ENCODE data around the gene PCDH15.

PCDH15 gene

GRCh38 chr10:54722075-54722474 lies 79.0 kb downstream of the PCDH15 start:
- no peak for DNase-seq
- intact Hi-C loops (cut with DNase I) = no loop called here

DNA sequence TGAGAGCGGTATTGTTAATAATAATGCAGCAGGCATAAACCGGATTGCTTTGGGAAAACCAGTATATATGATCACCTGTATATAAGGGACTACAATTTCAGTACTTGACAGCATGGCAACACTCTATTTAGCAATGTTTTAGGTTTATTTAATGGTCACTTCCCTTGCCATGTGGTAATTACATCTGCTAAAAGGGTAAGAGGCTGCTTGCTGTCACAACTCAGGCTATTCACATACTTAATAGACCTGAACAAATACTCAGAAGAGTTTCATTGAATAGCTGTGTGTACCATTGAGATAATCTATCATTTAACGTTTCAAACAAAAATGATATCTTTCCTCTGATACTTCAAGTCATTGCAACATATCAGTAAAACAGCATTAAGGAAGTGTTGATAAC lies 90.1 kb downstream of the PCDH15 start:
- DNase-seq = no peak
- intact Hi-C loops (cut with DNase I) = no loop called here

DNA sequence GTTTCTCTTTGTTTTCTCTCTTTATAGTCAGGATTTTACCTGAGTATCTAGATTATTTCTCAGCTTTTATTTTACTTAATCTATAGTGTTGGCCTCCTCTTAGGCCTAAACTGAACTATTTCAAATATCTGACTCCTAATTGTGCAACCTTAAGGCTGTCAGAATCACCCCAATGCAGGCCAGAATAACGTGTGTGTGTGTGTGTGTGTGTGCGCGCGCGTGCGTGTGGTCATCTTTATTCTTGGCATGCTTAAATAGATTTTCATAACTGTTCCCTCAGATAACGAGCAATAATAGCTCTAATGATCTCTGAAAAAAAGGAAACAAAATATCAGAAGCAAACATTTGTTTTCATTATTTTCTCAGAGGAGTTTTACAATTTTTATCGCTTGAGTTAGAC lies 92.4 kb downstream of the PCDH15 start:
- DNase-seq = no peak
- intact Hi-C loops (cut with DNase I) = no loop called here

- intact Hi-C loops (cut with DNase I) = no loop called here
- no peak for DNase-seq
Observed at GRCh38 chr10:54708021-54708420, 93.0 kb downstream of the PCDH15 start.

- intact Hi-C loops (cut with DNase I) = no loop called here
- DNase-seq = no peak
Observed at GRCh38 chr10:54702583-54703485, 98.2 kb downstream of the PCDH15 start.

DNA sequence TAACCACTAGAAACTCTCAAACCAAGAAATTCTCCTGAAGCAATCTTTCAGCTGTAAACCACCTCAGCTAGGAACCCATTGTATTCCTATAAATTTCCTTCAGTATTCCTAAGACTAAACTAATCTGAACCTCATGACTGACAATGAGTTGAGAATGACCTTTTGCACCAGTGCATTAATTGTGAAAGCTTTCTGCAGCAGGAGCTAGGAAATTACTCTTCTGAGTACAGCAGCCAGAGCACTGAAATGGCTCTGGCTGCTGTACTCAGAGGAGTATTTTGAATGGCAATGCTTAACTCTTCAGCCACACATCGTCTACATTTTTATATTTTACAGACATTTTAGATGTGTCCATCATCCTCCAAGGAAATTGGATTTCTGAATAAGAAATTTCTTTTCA lies 109.7 kb downstream of the PCDH15 start:
- no peak for DNase-seq
- intact Hi-C loops (cut with DNase I) = no loop called here

- no peak for DNase-seq
- intact Hi-C loops (cut with DNase I) = no loop called here
Observed at GRCh38 chr10:54682554-54682953, 118.5 kb downstream of the PCDH15 start.

- DNase-seq = no peak
- intact Hi-C loops (cut with DNase I) = no loop called here
Observed at GRCh38 chr10:54681136-54681535, 119.9 kb downstream of the PCDH15 start.

- no peak for DNase-seq
- intact Hi-C loops (cut with DNase I) = no loop called here
Observed at GRCh38 chr10:54667136-54667535, 133.9 kb downstream of the PCDH15 start.

GRCh38 chr10:54666192-54666591 lies 134.8 kb downstream of the PCDH15 start:
- no peak for DNase-seq
- intact Hi-C loops (cut with DNase I) = no loop called here

DNA sequence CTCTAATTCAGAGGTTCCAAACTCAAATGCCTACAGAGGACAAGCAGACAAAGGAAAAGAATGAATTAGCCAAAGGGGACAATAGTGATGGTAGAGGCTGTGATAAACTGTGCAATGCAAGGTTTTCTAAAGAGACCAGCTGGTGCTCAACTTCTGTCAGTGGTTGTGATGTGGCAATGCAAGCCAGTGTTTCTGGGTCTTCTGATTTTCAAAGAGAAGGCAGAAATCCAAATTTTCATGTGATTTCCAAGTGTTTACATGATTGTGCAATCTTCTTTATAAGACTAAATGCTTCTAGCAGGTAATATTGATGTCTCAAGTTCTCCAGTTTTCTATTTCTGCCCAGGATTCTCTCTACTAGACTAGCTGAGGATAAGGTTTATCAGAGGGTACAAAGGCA lies 135.9 kb downstream of the PCDH15 start:
- intact Hi-C loops (cut with DNase I) = no loop called here
- DNase-seq = no peak

DNA sequence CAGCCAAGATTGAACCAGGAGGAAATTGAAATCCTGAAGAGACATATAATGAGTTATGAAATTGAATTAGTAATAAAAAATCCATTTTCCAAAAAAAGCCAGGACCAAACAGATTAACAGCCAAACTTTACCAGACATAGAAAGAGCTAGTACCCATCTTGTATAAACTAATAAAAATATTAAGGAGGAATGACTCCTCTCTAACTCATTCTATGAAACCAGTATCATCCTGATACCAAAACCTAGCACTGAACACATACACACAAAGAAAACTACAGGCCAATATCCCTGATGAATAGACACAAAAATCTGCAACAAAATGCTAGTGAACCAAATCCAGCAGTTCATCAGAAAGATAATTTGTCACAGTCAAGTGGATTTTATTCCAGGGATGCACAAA lies 140.6 kb downstream of the PCDH15 start:
- intact Hi-C loops (cut with DNase I) = no loop called here
- DNase-seq = no peak

- intact Hi-C loops (cut with DNase I) = no loop called here
- DNase-seq = no peak
Observed at GRCh38 chr10:54656643-54657042, 144.4 kb downstream of the PCDH15 start.

GRCh38 chr10:54653518-54653917 lies 147.5 kb downstream of the PCDH15 start:
- intact Hi-C loops (cut with DNase I) = no loop called here
- DNase-seq = no peak

- intact Hi-C loops (cut with DNase I) = no loop called here
- DNase-seq = no peak
Observed at GRCh38 chr10:54650547-54650946, 150.5 kb downstream of the PCDH15 start.

- intact Hi-C loops (cut with DNase I) = no loop called here
- DNase-seq = no peak
Observed at GRCh38 chr10:54622017-54622416, 179.0 kb downstream of the PCDH15 start.

DNA sequence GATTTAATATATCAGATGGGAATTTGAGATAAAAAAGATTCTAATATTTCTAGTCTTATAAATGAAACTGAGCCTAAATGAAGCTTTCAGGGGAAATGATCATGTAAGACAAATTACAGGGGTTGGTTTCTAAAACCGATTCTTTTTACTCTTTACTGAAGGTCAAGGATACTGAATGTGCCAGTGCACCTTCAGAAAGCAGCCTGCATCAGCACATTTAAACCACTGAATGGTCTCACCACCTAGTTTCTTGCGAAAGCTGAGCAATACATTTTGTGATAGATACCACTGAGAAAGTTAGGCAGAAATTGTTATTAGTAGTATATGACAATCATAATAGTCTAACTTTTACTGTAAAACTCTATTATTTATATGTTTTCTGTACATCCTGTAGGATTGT lies 180.7 kb downstream of the PCDH15 start:
- intact Hi-C loops (cut with DNase I) = no loop called here
- no peak for DNase-seq

- no peak for DNase-seq
- intact Hi-C loops (cut with DNase I) = no loop called here
Observed at GRCh38 chr10:54614072-54614471, 187.0 kb downstream of the PCDH15 start.

GRCh38 chr10:54613162-54613561 lies 187.9 kb downstream of the PCDH15 start:
- no peak for DNase-seq
- intact Hi-C loops (cut with DNase I) = no loop called here

DNA sequence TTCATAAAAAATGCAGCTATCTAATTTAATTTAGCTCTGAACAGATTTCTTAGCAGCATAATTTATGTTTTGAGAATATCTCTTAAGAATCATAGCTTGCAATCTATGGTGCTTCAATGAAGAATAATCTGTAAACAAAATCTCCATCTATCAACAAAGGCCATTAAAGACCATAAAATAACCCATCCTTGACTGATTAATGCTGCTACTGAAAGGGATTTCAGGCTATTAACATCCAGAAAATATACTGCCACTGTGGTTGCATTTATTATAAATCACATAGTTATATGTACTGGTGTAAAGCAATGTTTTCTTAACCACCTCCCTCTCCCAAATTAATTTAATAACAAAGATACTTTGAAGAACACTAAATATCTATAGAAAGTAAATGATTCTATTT lies 191.6 kb downstream of the PCDH15 start:
- no peak for DNase-seq
- intact Hi-C loops (cut with DNase I) = no loop called here

DNA sequence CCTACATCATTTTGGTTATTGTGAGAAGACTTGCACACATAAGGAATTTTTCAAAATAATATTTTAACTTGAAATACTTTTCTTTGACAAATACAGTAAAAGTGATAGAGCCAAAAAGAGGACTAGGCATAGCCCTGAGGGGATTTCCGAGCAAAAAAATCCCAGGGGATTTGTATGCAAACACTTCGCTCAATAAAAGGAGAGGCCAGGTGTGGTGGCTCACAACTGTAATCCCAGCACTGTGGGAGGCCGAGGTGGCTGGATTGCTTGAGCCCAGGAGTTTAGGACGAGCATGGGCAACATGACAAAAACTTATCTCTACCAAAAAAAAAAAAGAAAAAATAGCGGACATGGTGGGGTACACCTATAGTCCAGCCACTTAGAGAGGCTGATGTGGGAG lies 193.0 kb downstream of the PCDH15 start:
- DNase-seq = no peak
- intact Hi-C loops (cut with DNase I) = no loop called here
